Gastrocnemius medialis (tissue), 4 donors: ENCODE data around the gene PRKN. TPM values are rescaled to one million over a fixed set of nuclear protein-coding genes. Genes with fewer than 3 reads are reported as not detected.

Experiments used
- ATAC-seq, 2 donors: fragments of 150-250 bp; one replicate each; pipeline ENCODE4 v1.9.1; 2016
- DNase-seq, 2 donors: peaks; one replicate each; pipeline ENCODE4 v3.0.0-alpha.2; 2019
- H3K27ac ChIP-seq, 4 donors: fragments of 200-600 bp; sonication (generic); 1 replicate in 1 of 4; 2 replicates in 3 of 4; pipeline ENCODE4 v1.5.1; 2016 to 2018; ENCODE audit warnings: mild to moderate bottlenecking in 2 of 4, moderate library complexity in 1 of 4
- H3K27me3 ChIP-seq, 3 donors: fragments of 200-600 bp; sonication (generic) in 2 of 3; 1 replicate in 1 of 3; 2 replicates in 2 of 3; pipeline versions ENCODE4 v1.5.1 to v1.6.0; 2016 to 2019; ENCODE audit warnings: mild to moderate bottlenecking in 1 of 3, moderate library complexity in 1 of 3
- H3K36me3 ChIP-seq, 2 donors: fragments of 200-600 bp; sonication (generic) in 1 of 2; one replicate each; pipeline ENCODE4 v1.5.1; 2017 to 2018
- H3K4me1 ChIP-seq, 2 donors: fragments of 200-600 bp; sonication (generic) in 1 of 2; one replicate each; pipeline ENCODE4 v1.5.1; 2016 to 2017; ENCODE audit warnings: mild to moderate bottlenecking in 2 of 2
- H3K4me3 ChIP-seq, 4 donors: fragments of 200-600 bp; sonication (generic) in 3 of 4; 1 replicate in 1 of 4; 2 replicates in 3 of 4; pipeline ENCODE4 v1.5.1; 2016 to 2019; ENCODE audit warnings: mild to moderate bottlenecking in 2 of 4
- H3K9me3 ChIP-seq, 3 donors: fragments of 200-600 bp; sonication (generic) in 2 of 3; 1 replicate in 1 of 3; 2 replicates in 2 of 3; pipeline ENCODE4 v1.5.1; 2016 to 2019
- POLR2A ChIP-seq, 2 donors: fragments of 450-650 bp; IDR thresholded peaks; one replicate each; pipeline ENCODE4 v1.6.1; 2017; ENCODE audit warnings: antibody characterized with exemption in 2 of 2, mild to moderate bottlenecking in 2 of 2, moderate library complexity in 2 of 2
- in situ Hi-C, 4 donors: fragments of 200-750 bp; cut with MboI; loops; one replicate each; pipeline versions ENCODE4 v1.15.0 to v1.8.0; 2017; ENCODE audit warnings: low sequenced_read_pairs in 4 of 4
- intact Hi-C: fragments of 100-400 bp; cut with DNase I; formaldehyde crosslinking; loops from one replicate; pipeline ENCODE4 v1.15.1; 2023; ENCODE audit warnings: low total_unique reads
- total RNA-seq, 4 donors: library from RNA; depleted of rRNA; stranded (reverse); fragments of >200 nt; gene quantifications; one replicate each; pipeline versions ENCODE4 v1.1.0 to v1.2.3, GENCODE V29; 2016
- TF ChIP-seq, protein P1 (sequence below), 5 experiments: fragments of 450-650 bp in 3 of 5; fragments of 200-600 bp in 2 of 5; sonication (generic) in 2 of 5; IDR thresholded peaks in 4 of 5; conservative IDR thresholded peaks in 1 of 5; 1 replicate in 4 of 5; 2 replicates in 1 of 5; pipeline ENCODE4 v1.5.1; 2016 to 2019; ENCODE audit warnings: antibody characterized with exemption in 5 of 5, mild to moderate bottlenecking in 3 of 5, moderate library complexity in 3 of 5

PRKN gene
- total RNA-seq, 4 donors from 2014 or later, result 8.4 to 21.6 (median 13.7) TPM

DNA sequence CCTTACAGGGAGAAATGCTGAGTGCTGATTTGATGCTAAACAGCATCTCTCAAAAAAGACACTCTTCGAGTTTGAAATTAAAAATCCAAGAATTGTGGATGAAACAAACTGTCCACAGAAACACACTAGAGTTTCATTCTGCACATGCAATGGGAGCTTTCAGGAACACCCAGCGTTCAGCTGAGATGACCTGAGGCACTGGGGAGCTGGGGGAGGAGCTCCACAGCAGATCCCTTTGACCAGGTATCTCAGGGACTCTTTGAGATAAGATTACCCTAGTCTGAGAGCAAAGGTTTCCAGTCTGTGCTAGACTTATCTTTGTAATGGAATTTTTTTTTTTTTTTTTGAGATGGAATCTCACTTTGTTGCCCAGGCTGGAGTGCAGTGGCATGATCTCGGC is 1382.9 kb downstream of the PRKN start:
- Histone ChIP-seq H3K27me3 (no peaks in the 10 kb centered on the region), H3K9me3 (no peaks in the 10 kb centered on the region), H3K27ac (no peak overlapping the region), H3K36me3 (no peaks in the 10 kb centered on the region), H3K4me1 (no peaks in the 10 kb centered on the region), H3K4me3 (no peak overlapping the region)
- TF ChIP-seq, protein P1, sequence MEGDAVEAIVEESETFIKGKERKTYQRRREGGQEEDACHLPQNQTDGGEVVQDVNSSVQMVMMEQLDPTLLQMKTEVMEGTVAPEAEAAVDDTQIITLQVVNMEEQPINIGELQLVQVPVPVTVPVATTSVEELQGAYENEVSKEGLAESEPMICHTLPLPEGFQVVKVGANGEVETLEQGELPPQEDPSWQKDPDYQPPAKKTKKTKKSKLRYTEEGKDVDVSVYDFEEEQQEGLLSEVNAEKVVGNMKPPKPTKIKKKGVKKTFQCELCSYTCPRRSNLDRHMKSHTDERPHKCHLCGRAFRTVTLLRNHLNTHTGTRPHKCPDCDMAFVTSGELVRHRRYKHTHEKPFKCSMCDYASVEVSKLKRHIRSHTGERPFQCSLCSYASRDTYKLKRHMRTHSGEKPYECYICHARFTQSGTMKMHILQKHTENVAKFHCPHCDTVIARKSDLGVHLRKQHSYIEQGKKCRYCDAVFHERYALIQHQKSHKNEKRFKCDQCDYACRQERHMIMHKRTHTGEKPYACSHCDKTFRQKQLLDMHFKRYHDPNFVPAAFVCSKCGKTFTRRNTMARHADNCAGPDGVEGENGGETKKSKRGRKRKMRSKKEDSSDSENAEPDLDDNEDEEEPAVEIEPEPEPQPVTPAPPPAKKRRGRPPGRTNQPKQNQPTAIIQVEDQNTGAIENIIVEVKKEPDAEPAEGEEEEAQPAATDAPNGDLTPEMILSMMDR (IDR thresholded peaks at IDR 0.05 in 4 of 5, conservative IDR thresholded peaks at IDR 0.05 in 1 of 5), result no peak
- TF ChIP-seq POLR2A (IDR thresholded peaks at IDR 0.05), result no peak
- in situ Hi-C loops (no loop called here), intact Hi-C loops (no loop called here)
- no peak for ATAC-seq
- no peak for DNase-seq

DNA sequence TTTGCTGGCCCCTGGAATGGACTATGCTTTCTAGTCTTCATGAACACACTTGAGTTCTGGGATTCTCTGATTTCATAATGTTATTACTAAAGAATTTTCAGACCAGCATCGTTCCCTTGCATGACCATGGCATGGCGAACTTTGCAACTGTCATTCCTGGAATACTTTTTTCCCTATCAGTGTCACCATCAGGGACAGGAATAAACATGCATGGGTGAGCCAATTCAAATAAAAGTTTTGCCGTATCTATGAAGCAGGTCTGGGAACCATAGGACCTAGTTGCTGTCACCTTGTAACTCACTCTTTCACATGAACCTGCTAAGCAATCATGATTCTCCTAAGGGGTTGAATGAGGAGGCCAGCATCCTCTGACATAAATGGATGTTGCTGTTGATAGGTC is 1385.5 kb downstream of the PRKN start:
- TF ChIP-seq, protein P1 (IDR thresholded peaks at IDR 0.05 in 4 of 5, conservative IDR thresholded peaks at IDR 0.05 in 1 of 5), result no peak
- TF ChIP-seq POLR2A (IDR thresholded peaks at IDR 0.05), result no peak
- Histone ChIP-seq H3K9me3 (no peaks in the 10 kb centered on the region), H3K27ac (no peak overlapping the region), H3K27me3 (no peaks in the 10 kb centered on the region), H3K4me3 (no peak overlapping the region), H3K4me1 (no peaks in the 10 kb centered on the region), H3K36me3 (no peaks in the 10 kb centered on the region)
- in situ Hi-C loops, result no loop called here
- intact Hi-C loops, result no loop called here
- DNase-seq, result no peak
- ATAC-seq, result no peak

DNA sequence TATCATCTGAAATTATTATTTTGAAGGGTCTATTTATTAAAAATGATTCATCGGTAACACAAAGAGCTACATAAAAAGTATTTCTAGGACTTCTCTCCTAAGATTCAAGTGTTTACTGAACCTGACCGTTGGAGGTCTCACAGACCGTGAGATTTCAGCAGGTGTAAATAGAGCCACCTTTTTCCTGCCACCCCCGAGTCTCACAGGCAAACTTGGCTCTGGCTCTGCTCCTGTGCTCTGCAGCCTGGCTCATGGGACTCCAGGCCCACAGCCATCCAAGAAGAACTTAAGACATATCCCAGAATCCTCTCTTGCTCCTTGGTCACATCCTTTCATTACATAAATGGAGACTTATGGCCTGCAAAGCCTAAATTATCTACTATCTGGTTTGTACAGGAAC is 1385.9 kb downstream of the PRKN start:
- intact Hi-C loops, result no loop called here

DNA sequence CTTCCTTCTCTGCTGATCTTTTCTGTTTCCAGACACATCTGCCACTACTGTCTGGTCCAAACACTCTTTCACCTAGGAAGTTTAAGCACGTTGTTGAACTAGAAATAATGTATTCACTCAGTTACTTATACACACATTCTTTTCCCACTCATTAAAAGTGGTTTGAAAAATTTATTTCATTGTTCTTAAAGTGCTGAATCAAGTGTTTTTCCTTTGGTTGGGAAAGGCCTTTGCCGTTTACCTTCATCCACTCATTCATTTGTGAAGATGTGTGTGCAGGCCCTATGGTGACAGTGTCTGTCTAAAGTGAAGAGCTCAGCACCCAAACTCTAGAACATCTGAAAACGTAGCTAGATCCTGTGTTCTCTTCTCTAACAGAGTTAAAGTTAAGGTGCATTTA is 1389.6 kb downstream of the PRKN start:
- H3K27me3 ChIP-seq, result no peaks in the 10 kb centered on the region
- ATAC-seq (no peak), DNase-seq (no peak)
- H3K36me3 ChIP-seq, result no peaks in the 10 kb centered on the region
- TF ChIP-seq, protein P1 (IDR thresholded peaks at IDR 0.05 in 4 of 5, conservative IDR thresholded peaks at IDR 0.05 in 1 of 5), result no peak
- no peak for TF ChIP-seq POLR2A (IDR thresholded peaks at IDR 0.05)
- intact Hi-C loops, result no loop called here
- no peak overlapping the region for H3K4me3 ChIP-seq
- H3K4me1 ChIP-seq, result no peaks in the 10 kb centered on the region
- in situ Hi-C loops, result no loop called here
- no peaks in the 10 kb centered on the region for H3K9me3 ChIP-seq
- H3K27ac ChIP-seq, result no peak overlapping the region

More for the DNA sequence above, 1385.9 kb downstream of the PRKN start:
- no peak for TF ChIP-seq POLR2A (IDR thresholded peaks at IDR 0.05)
- TF ChIP-seq, protein P1 (IDR thresholded peaks at IDR 0.05 in 4 of 5, conservative IDR thresholded peaks at IDR 0.05 in 1 of 5), result no peak
- Histone ChIP-seq H3K27ac (no peak overlapping the region), H3K4me3 (no peak overlapping the region), H3K4me1 (no peaks in the 10 kb centered on the region), H3K27me3 (no peaks in the 10 kb centered on the region), H3K36me3 (no peaks in the 10 kb centered on the region), H3K9me3 (no peaks in the 10 kb centered on the region)
- DNase-seq (no peak), ATAC-seq (no peak)
- in situ Hi-C loops, result no loop called here

DNA sequence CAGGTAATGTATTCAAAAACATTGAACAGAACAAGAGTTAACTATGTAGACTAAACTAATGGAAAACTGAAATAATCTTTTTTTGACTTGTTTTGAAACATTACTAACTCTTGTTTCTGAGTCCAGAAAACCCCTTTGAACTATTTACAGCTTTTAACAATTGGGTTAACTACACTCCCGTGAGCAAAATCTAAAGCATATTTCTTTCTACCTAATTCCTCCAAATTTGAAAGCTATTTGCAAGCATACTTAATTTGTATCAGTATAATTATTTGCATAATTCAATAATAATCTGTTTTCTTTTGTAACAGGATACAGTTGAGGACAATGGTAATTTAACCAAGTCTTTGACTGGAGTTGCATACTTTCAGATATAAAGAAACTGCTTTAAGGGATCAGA is 1391.1 kb downstream of the PRKN start:
- DNase-seq (no peak), ATAC-seq (no peak)
- no peak overlapping the region for H3K4me3 ChIP-seq
- H3K9me3 ChIP-seq, result no peaks in the 10 kb centered on the region
- H3K27me3 ChIP-seq, result no peaks in the 10 kb centered on the region
- no peaks in the 10 kb centered on the region for H3K36me3 ChIP-seq
- H3K4me1 ChIP-seq, result no peaks in the 10 kb centered on the region
- intact Hi-C loops (no loop called here), in situ Hi-C loops (no loop called here)
- no peak overlapping the region for H3K27ac ChIP-seq
- no peak for TF ChIP-seq POLR2A (IDR thresholded peaks at IDR 0.05)
- TF ChIP-seq, protein P1 (IDR thresholded peaks at IDR 0.05 in 4 of 5, conservative IDR thresholded peaks at IDR 0.05 in 1 of 5), result no peak
